HCT116 (cell line): ENCODE measurements around the gene FNDC5.

Source experiments
- CEBPB ChIP-seq: IDR thresholded peaks from 2 replicates; pipeline ENCODE4 v1.6.1; 2012; ENCODE audit warnings: low read depth
- CTCF ChIP-seq, 3 experiments: fragments of 200-600 bp in 1 of 3; sonication (generic) in 1 of 3; IDR thresholded peaks in 2 of 3; conservative IDR thresholded peaks in 1 of 3; 2 replicates each; pipeline ENCODE4 v1.5.1; 2012 to 2017; ENCODE audit warnings: low read depth in 2 of 3, low read length in 2 of 3, antibody characterized with exemption in 1 of 3, borderline replicate concordance in 1 of 3, control low read depth in 1 of 3, mild to moderate bottlenecking in 1 of 3, mixed read lengths in 1 of 3, mixed run types in 1 of 3, moderate library complexity in 1 of 3; ENCODE audit not compliant: insufficient read depth in 1 of 3
- POLR2A ChIP-seq: IDR thresholded peaks from 2 replicates; pipeline ENCODE4 v1.7.0; 2011; ENCODE audit warnings: borderline replicate concordance; ENCODE audit not compliant: insufficient read depth, insufficient read length; ENCODE audit errors: extremely low read depth
- RAD21 ChIP-seq: IDR thresholded peaks from 2 replicates; pipeline ENCODE4 v1.6.1; 2012; ENCODE audit warnings: low read depth, mild to moderate bottlenecking
- REST ChIP-seq: IDR thresholded peaks from 2 replicates; pipeline ENCODE4 v1.6.1; 2012; ENCODE audit warnings: low read depth
- SIN3A ChIP-seq: IDR thresholded peaks from 2 replicates; pipeline ENCODE4 v1.6.1; 2012; ENCODE audit warnings: low read depth
- SP1 ChIP-seq: IDR thresholded peaks from 2 replicates; pipeline ENCODE4 v1.6.1; 2012; ENCODE audit warnings: low read depth
- SRF ChIP-seq: IDR thresholded peaks from 2 replicates; pipeline ENCODE4 v1.6.1; 2012; ENCODE audit warnings: low read depth
- TCF7L2 ChIP-seq: IDR thresholded peaks from 2 replicates; pipeline ENCODE4 v1.7.0; 2011; ENCODE audit warnings: borderline replicate concordance, inconsistent platforms; ENCODE audit not compliant: insufficient read depth, insufficient read length; ENCODE audit errors: extremely low read depth
- ZBTB33 ChIP-seq: IDR thresholded peaks from 2 replicates; pipeline ENCODE4 v1.6.1; 2011; ENCODE audit warnings: mild to moderate bottlenecking, low read length, moderate library complexity; ENCODE audit not compliant: insufficient replicate concordance; ENCODE audit errors: extremely low read depth

GRCh38 chr1:32891241-32891570 lies 20.5 kb upstream of the FNDC5 start:
- TF ChIP-seq SRF, result no peak
- no peak for TF ChIP-seq CTCF (IDR thresholded peaks at IDR 0.05 in 2 of 3, conservative IDR thresholded peaks at IDR 0.05 in 1 of 3; ENCODE audit: borderline replicate concordance in 1 of 3, insufficient read depth in 1 of 3, low read depth in 2 of 3, low read length in 2 of 3)
- TF ChIP-seq SP1, result no peak
- no peak for TF ChIP-seq ZBTB33
- TF ChIP-seq CEBPB, result no peak
- no peak for TF ChIP-seq RAD21
- no peak for TF ChIP-seq TCF7L2
- no peak for TF ChIP-seq SIN3A
- no peak for TF ChIP-seq POLR2A
- TF ChIP-seq REST, result no peak
